Bronchial epithelial cell (primary cell): ENCODE measurements around the gene YDJC. TPM values are rescaled to one million over a fixed set of nuclear protein-coding genes. Genes with fewer than 3 reads are reported as not detected.
"Not testable (repeated sequence)": the region's sequence is repeated elsewhere in the genome, so short reads cannot be mapped to it uniquely, and the experiment has no call there.

Source experiments
- DNase-seq: peaks from one replicate; pipeline ENCODE4 v3.0.0-alpha.2; 2010; ENCODE audit warnings: low read depth
- FAIRE-seq: peaks from 2 replicates; lab custom pipeline; 2011; peaks lifted over from hg19 to GRCh38; lab: Jason Lieb, UNC
- H3K27me3 ChIP-seq: 2 replicates; pipeline ENCODE4 v1.5.1; 2011; ENCODE audit warnings: low read length; ENCODE audit not compliant: control insufficient read depth, insufficient read depth
- H3K36me3 ChIP-seq: 2 replicates; pipeline ENCODE4 v1.5.1; 2011; ENCODE audit warnings: low read length; ENCODE audit not compliant: control insufficient read depth, insufficient read depth
- H3K4me3 ChIP-seq: 2 replicates; pipeline ENCODE4 v1.5.1; 2011; ENCODE audit warnings: mild to moderate bottlenecking, low read depth, low read length, control low read depth
- total RNA-seq: library from RNA; depleted of rRNA; stranded (reverse); fragments of >200 nt; gene quantifications from 2 replicates; pipeline ENCODE4 v1.2.1, GENCODE V29; 2014
- TF ChIP-seq, protein P1 (sequence below): IDR thresholded peaks from 2 replicates; pipeline ENCODE4 v1.5.1; 2011; ENCODE audit warnings: mild to moderate bottlenecking, moderate library complexity, low read length, control low read depth, inconsistent platforms; ENCODE audit not compliant: insufficient read depth, severe bottlenecking

YDJC gene
- total RNA-seq, 1 donor from 2014 or later: 67.9 TPM

DNA sequence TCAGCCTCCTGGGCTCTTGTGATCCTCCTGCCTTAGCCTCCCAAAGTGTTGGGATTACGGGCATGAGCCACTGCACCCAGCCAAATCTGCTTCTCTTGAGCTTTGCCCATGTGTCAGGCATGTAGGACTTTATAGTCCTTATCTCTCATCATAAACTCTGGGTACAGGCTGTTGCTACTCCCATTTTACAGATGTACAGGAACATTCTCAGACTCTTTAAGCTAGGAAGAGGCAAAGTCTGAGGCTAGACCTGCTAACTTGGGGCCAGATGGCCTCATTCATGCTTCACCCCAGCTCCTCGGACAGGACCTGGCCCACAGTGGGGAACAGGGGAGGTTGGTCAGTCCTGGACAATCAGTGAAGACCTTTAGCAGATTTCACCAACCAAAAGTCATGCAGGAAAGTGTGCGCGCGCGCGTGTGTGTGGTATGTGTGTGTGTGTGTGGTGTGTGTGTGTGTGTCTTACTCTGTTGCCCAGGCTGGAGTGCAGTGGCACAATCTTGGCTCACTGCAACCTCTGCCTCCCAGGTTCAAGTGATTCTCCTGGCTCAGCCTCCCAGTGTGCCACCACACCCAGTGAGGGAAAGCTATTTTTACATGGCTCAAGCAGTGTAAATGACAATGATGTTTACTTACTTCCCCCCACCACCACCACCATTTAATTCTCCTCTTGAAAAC, 23.8 kb downstream of the YDJC start:
- DNase-seq (no peak), FAIRE-seq (no peak)
- H3K4me3 ChIP-seq: no peak overlapping the region
- no peaks in the 10 kb centered on the region for H3K27me3 ChIP-seq
- peaks cover 7% of the 10 kb centered on the region for H3K36me3 ChIP-seq
- TF ChIP-seq, protein P1, sequence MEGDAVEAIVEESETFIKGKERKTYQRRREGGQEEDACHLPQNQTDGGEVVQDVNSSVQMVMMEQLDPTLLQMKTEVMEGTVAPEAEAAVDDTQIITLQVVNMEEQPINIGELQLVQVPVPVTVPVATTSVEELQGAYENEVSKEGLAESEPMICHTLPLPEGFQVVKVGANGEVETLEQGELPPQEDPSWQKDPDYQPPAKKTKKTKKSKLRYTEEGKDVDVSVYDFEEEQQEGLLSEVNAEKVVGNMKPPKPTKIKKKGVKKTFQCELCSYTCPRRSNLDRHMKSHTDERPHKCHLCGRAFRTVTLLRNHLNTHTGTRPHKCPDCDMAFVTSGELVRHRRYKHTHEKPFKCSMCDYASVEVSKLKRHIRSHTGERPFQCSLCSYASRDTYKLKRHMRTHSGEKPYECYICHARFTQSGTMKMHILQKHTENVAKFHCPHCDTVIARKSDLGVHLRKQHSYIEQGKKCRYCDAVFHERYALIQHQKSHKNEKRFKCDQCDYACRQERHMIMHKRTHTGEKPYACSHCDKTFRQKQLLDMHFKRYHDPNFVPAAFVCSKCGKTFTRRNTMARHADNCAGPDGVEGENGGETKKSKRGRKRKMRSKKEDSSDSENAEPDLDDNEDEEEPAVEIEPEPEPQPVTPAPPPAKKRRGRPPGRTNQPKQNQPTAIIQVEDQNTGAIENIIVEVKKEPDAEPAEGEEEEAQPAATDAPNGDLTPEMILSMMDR: no peak

DNA sequence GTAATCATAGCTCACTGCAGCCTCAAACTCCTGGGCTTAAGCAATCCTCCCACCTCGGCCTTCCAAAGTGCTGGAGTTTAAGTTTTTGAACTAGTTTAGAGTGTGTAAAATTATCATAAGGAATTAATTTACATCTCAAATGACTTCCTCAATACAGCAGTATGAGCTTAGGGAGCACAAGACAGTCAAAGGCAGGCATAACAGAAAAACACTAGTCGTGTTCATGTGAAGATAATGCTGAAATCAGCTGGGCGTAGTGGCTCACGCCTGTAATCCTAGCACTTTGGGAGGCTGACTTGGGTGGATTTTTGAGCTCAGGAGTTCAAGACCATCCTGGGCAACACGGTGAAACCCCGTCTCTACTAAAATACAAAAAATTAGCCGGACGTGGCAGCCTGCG, 25.8 kb downstream of the YDJC start:
- Histone ChIP-seq H3K36me3 (peaks cover 6% of the 10 kb centered on the region), H3K4me3 (no peak overlapping the region), H3K27me3 (no peaks in the 10 kb centered on the region)
- DNase-seq (no peak), FAIRE-seq (no peak)
- TF ChIP-seq, protein P1: no peak

GRCh38 chr22:21602579-21602978, 27.2 kb downstream of the YDJC start:
- Histone ChIP-seq H3K4me3 (no peak overlapping the region), H3K36me3 (peaks cover 6% of the 10 kb centered on the region), H3K27me3 (no peaks in the 10 kb centered on the region)
- no peak for DNase-seq
- FAIRE-seq: no peak
- TF ChIP-seq, protein P1: no peak

DNA sequence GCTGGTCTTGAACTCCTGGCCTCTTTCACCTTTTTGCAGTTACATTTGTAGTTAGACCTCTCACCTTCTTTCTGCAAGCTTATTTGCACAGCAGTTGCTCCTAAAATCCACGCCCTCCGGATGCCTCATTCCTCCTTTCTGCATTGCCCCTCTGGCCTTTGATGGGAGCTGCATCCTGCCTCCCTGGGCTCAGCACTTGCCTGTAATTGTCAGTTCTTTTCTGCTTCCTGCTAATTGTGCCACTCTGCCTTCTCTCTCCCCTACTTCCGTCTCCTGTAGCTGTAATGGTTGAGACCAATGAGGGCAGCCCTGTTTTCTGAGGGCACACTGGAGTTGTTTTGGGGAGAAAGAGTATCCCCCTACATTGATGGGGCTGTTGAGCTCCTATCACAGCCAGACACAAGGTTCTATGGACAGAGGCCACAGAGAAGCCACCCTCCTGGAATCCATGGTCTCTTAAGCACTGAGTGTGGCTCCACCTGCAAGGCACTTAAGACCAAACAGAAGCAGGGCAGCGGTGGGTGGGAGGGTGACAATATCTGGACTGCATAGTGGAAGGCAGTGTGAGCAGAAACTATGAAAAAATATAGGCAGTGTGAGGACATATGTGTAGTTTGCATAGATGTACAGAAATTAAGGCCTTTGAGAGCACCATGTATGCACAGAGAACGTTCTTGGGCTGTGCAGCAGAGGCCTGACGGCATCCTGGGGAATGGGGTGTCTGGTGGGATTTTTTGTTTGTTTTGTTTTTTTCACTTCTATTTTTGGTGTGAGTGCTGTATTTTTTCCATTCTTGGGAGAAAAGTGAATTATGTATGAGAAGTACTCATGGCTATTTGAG, 30.5 kb downstream of the YDJC start:
- FAIRE-seq (no peak), DNase-seq (no peak)
- Histone ChIP-seq H3K27me3 (no peaks in the 10 kb centered on the region), H3K4me3 (no peak overlapping the region), H3K36me3 (peaks cover 9% of the 10 kb centered on the region)
- TF ChIP-seq, protein P1: no peak

- DNase-seq (no peak), FAIRE-seq (no peak)
- H3K36me3 ChIP-seq: peaks cover 17% of the 10 kb centered on the region
- no peaks in the 10 kb centered on the region for H3K27me3 ChIP-seq
- H3K4me3 ChIP-seq: no peak overlapping the region
- TF ChIP-seq, protein P1: no peak
Observed at GRCh38 chr22:21598302-21598701, 31.5 kb downstream of the YDJC start.

GRCh38 chr22:21596356-21597135, 33.3 kb downstream of the YDJC start:
- not testable (repeated sequence) for H3K4me3 ChIP-seq, H3K27me3 ChIP-seq, DNase-seq, FAIRE-seq
- peaks cover 14% of the 10 kb centered on the region for H3K36me3 ChIP-seq
